KMS-11 (cell line): ENCODE measurements around the gene ELL3.

Experiments used
- H2AFZ ChIP-seq: fragments of 200-600 bp; sonication (generic); 2 replicates; pipeline ENCODE4 v1.6.1; 2016; ENCODE audit warnings: antibody characterized with exemption, mixed run types, low read depth
- H3K27ac ChIP-seq: fragments of 200-600 bp; sonication (generic); 2 replicates; pipeline ENCODE4 v1.6.1; 2016; ENCODE audit warnings: mild to moderate bottlenecking, mixed run types
- H3K27me3 ChIP-seq: fragments of 200-600 bp; sonication (generic); 2 replicates; pipeline ENCODE4 v1.6.1; 2017; ENCODE audit warnings: mild to moderate bottlenecking, low read depth, mixed run types, moderate library complexity; ENCODE audit not compliant: insufficient read depth
- H3K36me3 ChIP-seq: fragments of 200-600 bp; sonication (generic); 2 replicates; pipeline ENCODE4 v1.6.1; 2017; ENCODE audit warnings: mild to moderate bottlenecking, mixed run types; ENCODE audit not compliant: insufficient read depth
- H3K4me1 ChIP-seq: fragments of 200-600 bp; sonication (generic); 2 replicates; pipeline ENCODE4 v1.6.1; 2016; ENCODE audit warnings: mild to moderate bottlenecking, low read depth, mixed run types; ENCODE audit not compliant: poor library complexity, severe bottlenecking
- H3K4me2 ChIP-seq: fragments of 200-600 bp; sonication (generic); 2 replicates; pipeline ENCODE4 v1.7.0; 2016; ENCODE audit warnings: mild to moderate bottlenecking, mixed run types
- H3K4me3 ChIP-seq: fragments of 200-600 bp; sonication (generic); IDR thresholded peaks from 2 replicates; pipeline ENCODE4 v1.6.1; 2017; ENCODE audit warnings: low read depth, low read length, mixed read lengths; ENCODE audit not compliant: insufficient read depth
- H3K79me2 ChIP-seq: fragments of 200-600 bp; sonication (generic); 2 replicates; pipeline ENCODE4 v1.6.1; 2016; ENCODE audit warnings: low read depth, mixed run types; ENCODE audit not compliant: insufficient read depth
- H3K9ac ChIP-seq: fragments of 200-600 bp; sonication (generic); 2 replicates; pipeline ENCODE4 v1.6.1; 2016; ENCODE audit warnings: mild to moderate bottlenecking, mixed run types
- H4K20me1 ChIP-seq: fragments of 200-600 bp; sonication (generic); 2 replicates; pipeline ENCODE4 v1.6.1; 2016; ENCODE audit warnings: mild to moderate bottlenecking, mixed run types; ENCODE audit not compliant: insufficient read depth
- CTCF ChIP-seq: fragments of 200-600 bp; sonication (generic); conservative IDR thresholded peaks from 2 replicates; pipeline ENCODE4 v1.6.1; 2017; ENCODE audit warnings: low read depth, mild to moderate bottlenecking, antibody characterized with exemption, low read length, moderate library complexity, mixed read lengths

ELL3 gene

GRCh38 chr15:43800286-43801141 is 23.7 kb upstream of the ELL3 start, which contains the start of gene HYPK:
Gene HYPK, plus strand, starts transcription at chr15:43800599. Its CDS starts 24 bp downstream, at chr15:43800623.
- Histone ChIP-seq H3K36me3 (no peaks in the 10 kb centered on the region; the same call in 1 of the 2 replicates), H3K9ac (peak within 1 kb of the TSS; percentile 55; the same call in 1 of the 2 replicates), H2AFZ (peak within 1 kb of the TSS; percentile 63), H4K20me1 (no peaks in the 10 kb centered on the region), H3K4me2 (peak within 1 kb of the TSS; percentile 88), H3K27ac (no peak within 1 kb of the TSS), H3K4me3 (no peak within 1 kb of the TSS), H3K79me2 (peaks cover 13% of the 10 kb centered on the region; the same call in 1 of the 2 replicates), H3K4me1 (peaks cover 6% of the 10 kb centered on the region), H3K27me3 (no peaks in the 10 kb centered on the region)
- TF ChIP-seq CTCF, result no peak

DNA sequence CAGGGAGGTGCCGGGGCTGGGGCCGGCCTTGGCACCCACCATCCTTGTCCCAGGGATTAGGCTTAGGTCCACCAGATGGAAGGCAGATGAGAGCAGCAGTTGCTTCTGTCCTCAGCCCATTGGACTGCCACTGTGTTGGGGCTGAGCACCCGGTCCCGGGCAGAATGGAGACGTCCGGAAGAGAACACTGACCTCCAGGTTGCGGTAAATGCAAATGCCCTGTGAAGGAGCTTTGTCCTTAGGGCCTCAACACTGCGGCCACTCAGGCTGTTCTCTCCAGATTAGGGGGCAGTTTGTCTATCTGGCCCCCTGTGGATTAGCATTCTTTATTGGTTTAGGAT is 23.1 kb upstream of the ELL3 start, which contains the start of gene SERINC4:
Gene SERINC4 (minus strand): TSS at position 276 of the 341 bp plus-strand sequence. CDS start 234 bp downstream, at position 42.
- peaks cover 6% of the 10 kb centered on the region for H3K4me1 ChIP-seq
- H3K4me3 ChIP-seq, result no peak within 1 kb of the TSS
- no peaks in the 10 kb centered on the region for H3K27me3 ChIP-seq
- peak within 1 kb of the TSS; percentile 88 for H3K4me2 ChIP-seq
- peaks cover 13% of the 10 kb centered on the region; the same call in 1 of the 2 replicates for H3K79me2 ChIP-seq
- peak within 1 kb of the TSS; percentile 63 for H2AFZ ChIP-seq
- H3K27ac ChIP-seq, result no peak within 1 kb of the TSS
- TF ChIP-seq CTCF, result no peak
- no peaks in the 10 kb centered on the region for H3K36me3 ChIP-seq
- peak within 1 kb of the TSS; percentile 55; the same call in 1 of the 2 replicates for H3K9ac ChIP-seq
- H4K20me1 ChIP-seq, result no peaks in the 10 kb centered on the region

- no peak overlapping the region for H3K4me2 ChIP-seq
- H3K27ac ChIP-seq, result no peak overlapping the region
- no peak overlapping the region for H3K4me3 ChIP-seq
- no peak overlapping the region for H2AFZ ChIP-seq
- H3K79me2 ChIP-seq, result peaks cover 16% of the 10 kb centered on the region; the same call in 1 of the 2 replicates
- TF ChIP-seq CTCF, result no peak
- H3K36me3 ChIP-seq, result no peaks in the 10 kb centered on the region
- H3K9ac ChIP-seq, result no peak overlapping the region
- H3K4me1 ChIP-seq, result peaks cover 6% of the 10 kb centered on the region
- no peaks in the 10 kb centered on the region for H4K20me1 ChIP-seq
- H3K27me3 ChIP-seq, result no peaks in the 10 kb centered on the region
These were observed 22.6 kb upstream of the ELL3 start for GRCh38 chr15:43799209-43799944.

DNA sequence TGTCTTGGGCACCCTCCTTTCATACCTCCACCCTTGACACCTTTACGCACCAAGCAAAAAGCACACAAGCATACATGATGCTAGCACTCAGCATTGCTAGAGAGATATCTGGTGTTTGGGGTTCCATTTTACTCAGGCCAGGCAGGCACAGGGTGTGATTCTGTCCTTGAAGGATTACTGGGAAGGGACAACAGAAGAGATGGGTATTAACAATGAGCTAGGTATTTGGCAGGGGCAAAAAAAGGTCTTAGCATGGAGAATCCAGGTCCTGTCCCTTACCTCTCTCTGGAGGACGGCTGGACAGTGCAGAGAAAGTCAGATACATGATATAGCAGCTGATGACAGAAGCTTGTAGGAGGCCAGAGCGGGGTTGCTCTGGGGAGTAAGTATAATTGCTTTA is 19.8 kb upstream of the ELL3 start:
- Histone ChIP-seq H3K27ac (no peak overlapping the region), H3K4me1 (peaks cover 15% of the 10 kb centered on the region), H3K4me2 (no peak overlapping the region)

More for the DNA sequence above, 19.8 kb upstream of the ELL3 start:
- Histone ChIP-seq H3K79me2 (peaks cover 36% of the 10 kb centered on the region), H3K9ac (no peak overlapping the region), H4K20me1 (no peaks in the 10 kb centered on the region), H3K27me3 (no peaks in the 10 kb centered on the region), H3K36me3 (no peaks in the 10 kb centered on the region), H3K4me3 (no peak overlapping the region), H2AFZ (no peak overlapping the region)
- no peak for TF ChIP-seq CTCF
